ENCODE results near the gene PCK2. TPM values are rescaled to one million over a fixed set of nuclear protein-coding genes. Genes with fewer than 3 reads are reported as not detected.

The PCK2 gene
- total RNA-seq, 2 donors from 2014 or later, result 133 to 173 TPM

- intact Hi-C loops (cut with DNase I), result no loop called here
- no peak for DNase-seq
- no peak for TF ChIP-seq CTCF (IDR thresholded peaks at IDR 0.05)
- Histone ChIP-seq H3K9me3 (no peaks in the 10 kb centered on the region), H3K27me3 (no peaks in the 10 kb centered on the region), H3K9ac (ENCODE audit: low read depth in 2 of 2, low read length in 2 of 2) (no peak overlapping the region), H3K4me3 (no peak overlapping the region), H3K4me1 (no peaks in the 10 kb centered on the region), H3K36me3 (no peaks in the 10 kb centered on the region), H3K27ac (no peak overlapping the region)
Observed at GRCh38 chr14:24075485-24076301, 18.4 kb upstream of the PCK2 start.

GRCh38 chr14:24076302-24076601 lies 17.9 kb upstream of the PCK2 start:
- no peak overlapping the region for H3K4me3 ChIP-seq
- H3K9me3 ChIP-seq, result no peaks in the 10 kb centered on the region
- intact Hi-C loops (cut with DNase I), result no loop called here
- H3K4me1 ChIP-seq, result no peaks in the 10 kb centered on the region
- H3K27me3 ChIP-seq, result no peaks in the 10 kb centered on the region
- TF ChIP-seq CTCF (IDR thresholded peaks at IDR 0.05), result no peak
- H3K27ac ChIP-seq, result no peak overlapping the region
- H3K36me3 ChIP-seq, result no peaks in the 10 kb centered on the region
- no peak for DNase-seq
- no peak overlapping the region for H3K9ac ChIP-seq (ENCODE audit: low read depth in 2 of 2, low read length in 2 of 2)

GRCh38 chr14:24077086-24077485 lies 17.0 kb upstream of the PCK2 start:
- Histone ChIP-seq H3K9me3 (no peaks in the 10 kb centered on the region), H3K9ac (ENCODE audit: low read depth in 2 of 2, low read length in 2 of 2) (no peak overlapping the region), H3K27ac (no peak overlapping the region), H3K4me1 (no peaks in the 10 kb centered on the region), H3K27me3 (no peaks in the 10 kb centered on the region), H3K36me3 (no peaks in the 10 kb centered on the region), H3K4me3 (no peak overlapping the region)
- intact Hi-C loops (cut with DNase I), result no loop called here
- TF ChIP-seq CTCF (IDR thresholded peaks at IDR 0.05), result no peak
- DNase-seq, result no peak

DNA sequence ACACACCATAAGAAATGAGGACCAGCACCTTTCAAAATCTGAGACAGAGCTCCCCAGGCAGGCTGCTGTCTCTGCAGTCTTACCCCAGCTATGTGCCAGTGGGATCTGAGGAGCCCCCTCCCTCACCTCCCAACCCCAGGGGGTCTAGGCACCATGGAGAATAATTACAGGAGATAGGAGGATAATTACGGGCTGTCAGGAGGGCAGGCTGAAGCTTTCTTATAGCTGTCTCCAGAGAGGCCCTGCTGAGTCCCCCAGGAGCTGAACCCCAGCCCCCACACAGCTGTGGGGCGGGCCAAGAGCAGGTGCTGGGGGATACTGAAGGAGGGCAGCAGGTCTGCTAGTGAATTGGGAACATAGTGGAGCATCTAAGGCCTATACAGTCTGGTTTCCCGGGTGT lies 16.0 kb upstream of the PCK2 start:
- H3K36me3 ChIP-seq, result no peaks in the 10 kb centered on the region
- no peak for TF ChIP-seq CTCF (IDR thresholded peaks at IDR 0.05)
- H3K9ac ChIP-seq (ENCODE audit: low read depth in 2 of 2, low read length in 2 of 2), result no peak overlapping the region
- H3K9me3 ChIP-seq, result no peaks in the 10 kb centered on the region
- intact Hi-C loops (cut with DNase I), result no loop called here
- no peaks in the 10 kb centered on the region for H3K27me3 ChIP-seq
- H3K4me1 ChIP-seq, result no peaks in the 10 kb centered on the region
- H3K27ac ChIP-seq, result no peak overlapping the region
- H3K4me3 ChIP-seq, result no peak overlapping the region
- no peak for DNase-seq

GRCh38 chr14:24079491-24080141 lies 14.5 kb upstream of the PCK2 start:
- no peak for TF ChIP-seq CTCF (IDR thresholded peaks at IDR 0.05)
- no peaks in the 10 kb centered on the region for H3K4me1 ChIP-seq
- H3K36me3 ChIP-seq, result no peaks in the 10 kb centered on the region
- intact Hi-C loops (cut with DNase I), result no loop called here
- no peak overlapping the region for H3K27ac ChIP-seq
- no peak overlapping the region for H3K9ac ChIP-seq (ENCODE audit: low read depth in 2 of 2, low read length in 2 of 2)
- H3K4me3 ChIP-seq, result no peak overlapping the region
- no peaks in the 10 kb centered on the region for H3K27me3 ChIP-seq
- no peak for DNase-seq
- no peaks in the 10 kb centered on the region for H3K9me3 ChIP-seq
